OCI-LY1 (cell line): ENCODE measurements around the gene SHROOM2.

Experiments used
- H2AFZ ChIP-seq: fragments of 200-600 bp; sonication (generic), shearing (Covaris generic); 2 replicates; pipeline ENCODE4 v1.6.0; 2014; ENCODE audit warnings: antibody characterized with exemption, mild to moderate bottlenecking, low read length
- H3F3A ChIP-seq: fragments of 200-600 bp; sonication (generic), shearing (Covaris generic); 2 replicates; pipeline ENCODE4 v1.6.0; 2014; ENCODE audit warnings: mild to moderate bottlenecking, antibody characterized with exemption, low read length, moderate library complexity; ENCODE audit not compliant: insufficient read depth
- H3K27ac ChIP-seq: fragments of 200-600 bp; sonication (generic); 2 replicates; pipeline ENCODE4 v1.5.1; 2014; ENCODE audit warnings: low read length, mixed run types, mild to moderate bottlenecking, low read depth; ENCODE audit not compliant: poor library complexity, severe bottlenecking
- H3K27me3 ChIP-seq: fragments of 200-600 bp; sonication (generic); 2 replicates; pipeline ENCODE4 v1.6.0; 2014; ENCODE audit warnings: antibody characterized with exemption, mild to moderate bottlenecking, low read length, moderate library complexity; ENCODE audit not compliant: insufficient read depth
- H3K36me3 ChIP-seq: fragments of 200-600 bp; sonication (generic); 2 replicates; pipeline ENCODE4 v1.6.1; 2014; ENCODE audit warnings: mild to moderate bottlenecking, antibody characterized with exemption, low read length, moderate library complexity, mixed read lengths; ENCODE audit not compliant: insufficient read depth
- H3K4me1 ChIP-seq: fragments of 200-600 bp; sonication (generic); 2 replicates; pipeline ENCODE4 v1.5.1; 2014; ENCODE audit warnings: mild to moderate bottlenecking, low read length, moderate library complexity; ENCODE audit not compliant: insufficient read depth, severe bottlenecking
- H3K4me2 ChIP-seq: fragments of 200-600 bp; sonication (generic), shearing (Covaris generic); 2 replicates; pipeline ENCODE4 v1.6.1; 2014; ENCODE audit warnings: low read length
- H3K4me3 ChIP-seq: fragments of 200-600 bp; sonication (generic); 2 replicates; pipeline ENCODE4 v1.5.1; 2014; ENCODE audit warnings: low read length, low read depth, mild to moderate bottlenecking, mixed read lengths; ENCODE audit not compliant: poor library complexity, severe bottlenecking
- H3K79me2 ChIP-seq: fragments of 200-600 bp; shearing (Covaris generic); 2 replicates; pipeline ENCODE4 v1.6.1; 2016; ENCODE audit warnings: mixed run types, low read length, mixed read lengths; ENCODE audit not compliant: insufficient read depth
- H3K9ac ChIP-seq: fragments of 200-600 bp; sonication (generic), shearing (Covaris generic); 2 replicates; pipeline ENCODE4 v1.6.1; 2014; ENCODE audit warnings: mild to moderate bottlenecking, low read length, mixed read lengths
- H3K9me2 ChIP-seq: fragments of 200-600 bp; sonication (generic), shearing (Covaris generic); 2 replicates; pipeline ENCODE4 v1.6.1; 2014; ENCODE audit warnings: low read depth, mild to moderate bottlenecking, low read length, mixed read lengths
- H3K9me3 ChIP-seq: fragments of 200-600 bp; shearing (Covaris generic); 2 replicates; pipeline ENCODE4 v1.6.1; 2014; ENCODE audit warnings: low read length, mixed read lengths
- H4K20me1 ChIP-seq: fragments of 200-600 bp; sonication (generic), shearing (Covaris generic); 2 replicates; pipeline ENCODE4 v1.6.0; 2016; ENCODE audit warnings: mild to moderate bottlenecking, low read length; ENCODE audit not compliant: insufficient read depth
- EZH2 ChIP-seq: fragments of 200-600 bp; sonication (generic), shearing (Covaris generic); IDR thresholded peaks from 2 replicates; pipeline ENCODE4 v1.8.0; 2017; ENCODE audit warnings: borderline replicate concordance, mixed run types, mild to moderate bottlenecking, antibody characterized with exemption, low read length, moderate library complexity, mixed read lengths
- TF ChIP-seq, protein P1 (sequence below): fragments of 200-600 bp; sonication (generic), shearing (Covaris generic); IDR thresholded peaks from 2 replicates; pipeline ENCODE4 v1.5.1; 2017; ENCODE audit warnings: mild to moderate bottlenecking, antibody characterized with exemption, low read length, moderate library complexity, mixed read lengths

The SHROOM2 gene

DNA sequence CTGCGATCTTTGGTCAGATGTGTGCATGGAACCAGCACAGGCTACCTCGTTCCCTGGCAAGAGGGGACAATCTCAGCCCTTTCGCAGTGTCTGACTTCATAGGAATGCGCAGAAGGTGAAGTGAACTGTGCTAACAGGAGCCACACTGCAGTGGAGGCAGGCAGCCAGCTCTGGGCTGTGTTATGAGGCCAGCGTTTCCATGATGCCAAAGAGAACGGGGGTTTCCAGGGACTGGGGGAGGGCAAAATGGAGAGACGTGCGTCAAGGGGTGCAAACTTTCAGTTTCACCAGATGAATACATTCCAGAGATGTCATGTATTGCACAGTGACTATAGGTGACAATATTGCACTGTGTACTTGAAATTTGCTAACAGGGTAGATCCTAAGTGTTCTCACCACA, 211.3 kb downstream of the SHROOM2 start:
- H3K27me3 ChIP-seq: no peaks in the 10 kb centered on the region
- H3K9ac ChIP-seq: no peak overlapping the region
- H3K27ac ChIP-seq: no peak overlapping the region
- TF ChIP-seq, protein P1, sequence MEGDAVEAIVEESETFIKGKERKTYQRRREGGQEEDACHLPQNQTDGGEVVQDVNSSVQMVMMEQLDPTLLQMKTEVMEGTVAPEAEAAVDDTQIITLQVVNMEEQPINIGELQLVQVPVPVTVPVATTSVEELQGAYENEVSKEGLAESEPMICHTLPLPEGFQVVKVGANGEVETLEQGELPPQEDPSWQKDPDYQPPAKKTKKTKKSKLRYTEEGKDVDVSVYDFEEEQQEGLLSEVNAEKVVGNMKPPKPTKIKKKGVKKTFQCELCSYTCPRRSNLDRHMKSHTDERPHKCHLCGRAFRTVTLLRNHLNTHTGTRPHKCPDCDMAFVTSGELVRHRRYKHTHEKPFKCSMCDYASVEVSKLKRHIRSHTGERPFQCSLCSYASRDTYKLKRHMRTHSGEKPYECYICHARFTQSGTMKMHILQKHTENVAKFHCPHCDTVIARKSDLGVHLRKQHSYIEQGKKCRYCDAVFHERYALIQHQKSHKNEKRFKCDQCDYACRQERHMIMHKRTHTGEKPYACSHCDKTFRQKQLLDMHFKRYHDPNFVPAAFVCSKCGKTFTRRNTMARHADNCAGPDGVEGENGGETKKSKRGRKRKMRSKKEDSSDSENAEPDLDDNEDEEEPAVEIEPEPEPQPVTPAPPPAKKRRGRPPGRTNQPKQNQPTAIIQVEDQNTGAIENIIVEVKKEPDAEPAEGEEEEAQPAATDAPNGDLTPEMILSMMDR: no peak
- TF ChIP-seq EZH2: no peak
- no peak overlapping the region for H2AFZ ChIP-seq
- H3K9me2 ChIP-seq: no peaks in the 10 kb centered on the region
- no peaks in the 10 kb centered on the region for H3K4me1 ChIP-seq
- H3K4me3 ChIP-seq: no peak overlapping the region
- H3K4me2 ChIP-seq: no peak overlapping the region
- H3F3A ChIP-seq: no peaks in the 10 kb centered on the region
- H3K79me2 ChIP-seq: no peaks in the 10 kb centered on the region
- no peaks in the 10 kb centered on the region for H3K36me3 ChIP-seq
- H4K20me1 ChIP-seq: no peaks in the 10 kb centered on the region
- H3K9me3 ChIP-seq: no peaks in the 10 kb centered on the region
